CD14-positive monocyte (primary cell): ENCODE results near the gene KCNJ6. TPM values are rescaled to one million over a fixed set of nuclear protein-coding genes. Genes with fewer than 3 reads are reported as not detected.

Experiments used
- DNase-seq, 3 donors: peaks; one replicate each; pipeline ENCODE4 v3.0.0-alpha.2; 2011 to 2022
- H2AFZ ChIP-seq: 2 replicates; pipeline ENCODE4 v1.6.0; 2012; ENCODE audit warnings: mild to moderate bottlenecking, low read depth, low read length, inconsistent platforms; ENCODE audit not compliant: insufficient read depth, poor library complexity, severe bottlenecking
- H3K27ac ChIP-seq, 2 donors: 1 replicate in 1 of 2; 2 replicates in 1 of 2; pipeline ENCODE4 v1.5.1; 2012 to 2013; ENCODE audit warnings: low read length in 2 of 2, control low read depth in 1 of 2, inconsistent platforms in 1 of 2, low read depth in 1 of 2, mild to moderate bottlenecking in 1 of 2
- H3K27me3 ChIP-seq, 2 donors: one replicate each; pipeline versions ENCODE4 v1.6.0 to v1.6.1; 2011 to 2013; ENCODE audit warnings: low read length in 2 of 2; ENCODE audit not compliant: control insufficient read depth in 2 of 2, insufficient read depth in 2 of 2
- H3K36me3 ChIP-seq, 2 donors: replicated peaks in 1 of 2; 1 replicate in 1 of 2; 2 replicates in 1 of 2; pipeline versions ENCODE4 v1.5.1 to v1.6.1; 2012 to 2013; ENCODE audit warnings: low read length in 2 of 2, control low read depth in 1 of 2, inconsistent platforms in 1 of 2, mild to moderate bottlenecking in 1 of 2; ENCODE audit not compliant: insufficient read depth in 2 of 2, control insufficient read depth in 1 of 2
- H3K4me1 ChIP-seq, 2 donors: 1 replicate in 1 of 2; 2 replicates in 1 of 2; pipeline versions ENCODE4 v1.5.1 to v1.6.1; 2012 to 2013; ENCODE audit warnings: low read length in 2 of 2, control low read depth in 1 of 2, inconsistent platforms in 1 of 2, mild to moderate bottlenecking in 1 of 2, moderate library complexity in 1 of 2; ENCODE audit not compliant: insufficient read depth in 2 of 2, control insufficient read depth in 1 of 2
- H3K4me2 ChIP-seq: replicated peaks from 2 replicates; pipeline ENCODE3; 2012; ENCODE audit warnings: low read length, moderate library complexity, mild to moderate bottlenecking; ENCODE audit not compliant: poor library complexity, severe bottlenecking; ENCODE audit errors: extremely low read depth
- H3K4me3 ChIP-seq, 3 experiments: fragments of 200-600 bp in 1 of 3; sonication (generic) in 1 of 3; replicated peaks in 1 of 3; 1 replicate in 2 of 3; 2 replicates in 1 of 3; pipeline ENCODE4 v1.5.1; 2011 to 2013; ENCODE audit warnings: low read length in 3 of 3, mild to moderate bottlenecking in 3 of 3, control low read depth in 2 of 3, low read depth in 2 of 3, inconsistent platforms in 1 of 3, moderate library complexity in 1 of 3
- H3K79me2 ChIP-seq: 2 replicates; pipeline ENCODE4 v1.6.0; 2012; ENCODE audit warnings: mild to moderate bottlenecking, control low read depth, inconsistent platforms, low read length, moderate library complexity; ENCODE audit not compliant: insufficient read depth
- H3K9ac ChIP-seq: 2 replicates; pipeline ENCODE4 v1.6.0; 2017; ENCODE audit warnings: low read length, mild to moderate bottlenecking; ENCODE audit not compliant: insufficient read depth, poor library complexity, severe bottlenecking
- H3K9me3 ChIP-seq, 2 donors: replicated peaks in 1 of 2; 1 replicate in 1 of 2; 2 replicates in 1 of 2; pipeline versions ENCODE4 v1.5.1 to v1.6.1; 2012 to 2013; ENCODE audit warnings: low read length in 2 of 2, control low read depth in 1 of 2; ENCODE audit not compliant: control insufficient read depth in 1 of 2, insufficient read depth in 1 of 2
- H4K20me1 ChIP-seq: 2 replicates; pipeline ENCODE4 v1.6.0; 2012; ENCODE audit warnings: mild to moderate bottlenecking, low read length, control low read depth, moderate library complexity; ENCODE audit not compliant: insufficient read depth
- H3K27ac Mint-ChIP-seq, 7 donors: one replicate each; pipeline ENCODE4 v1.8.0; 2020; ENCODE audit warnings: mild to moderate bottlenecking in 7 of 7, mixed read lengths in 7 of 7, moderate library complexity in 6 of 7, inconsistent platforms in 2 of 7
- H3K27me3 Mint-ChIP-seq, 3 donors: one replicate each; pipeline ENCODE4 v1.8.0; 2021 to 2022; ENCODE audit warnings: low read depth in 3 of 3, mild to moderate bottlenecking in 3 of 3, mixed read lengths in 3 of 3, moderate library complexity in 3 of 3, inconsistent platforms in 1 of 3
- H3K36me3 Mint-ChIP-seq, 2 donors: one replicate each; pipeline ENCODE4 v1.8.0; 2020; ENCODE audit warnings: mixed read lengths in 2 of 2, inconsistent platforms in 1 of 2, mild to moderate bottlenecking in 1 of 2
- H3K4me1 Mint-ChIP-seq: one replicate; pipeline ENCODE4 v1.8.0; 2020; ENCODE audit warnings: mild to moderate bottlenecking, mixed read lengths
- H3K4me3 Mint-ChIP-seq, 2 donors: one replicate each; pipeline ENCODE4 v1.8.0; 2020; ENCODE audit warnings: mild to moderate bottlenecking in 2 of 2, mixed read lengths in 2 of 2, moderate library complexity in 1 of 2
- H3K9me3 Mint-ChIP-seq, 7 donors: one replicate each; pipeline ENCODE4 v1.8.0; 2020 to 2022; ENCODE audit warnings: mixed read lengths in 7 of 7, mild to moderate bottlenecking in 6 of 7, moderate library complexity in 6 of 7, inconsistent platforms in 2 of 7
- CTCF ChIP-seq: fragments of 200-600 bp; IDR thresholded peaks from one replicate; pipeline ENCODE4 v1.8.0; 2022; ENCODE audit warnings: antibody characterized with exemption, mild to moderate bottlenecking
- WGBS: methylation state at CpG from one replicate; pipeline ENCODE4 v1.1.5; 2013; ENCODE audit warnings: missing lambda C conversion rate; ENCODE audit not compliant: insufficient coverage; 5-methylcytosine and 5-hydroxymethylcytosine counted together
- intact Hi-C, 2 donors: fragments of 100-400 bp; cut with micrococcal nuclease; formaldehyde crosslinking; loops; one replicate each; pipeline versions ENCODE4 v1.15.0 to v1.15.1; 2023
- polyA plus RNA-seq, 3 donors: library from polyadenylated mRNA; depleted of rRNA in 1 of 3; unstranded in 2 of 3; stranded (reverse) in 1 of 3; fragments of 300-500 nt in 2 of 3; fragments of >200 nt in 1 of 3; fragmentation: Illumina TruSeq in 2 of 3; gene quantifications; 1 replicate in 2 of 3; 2 replicates in 1 of 3; pipeline ENCODE4 v1.2.3, GENCODE V29; 2012 to 2021

KCNJ6 gene
- polyA plus RNA-seq, 3 donors, result not detected

GRCh38 chr21:37642493-37642892 lies 273.8 kb downstream of the KCNJ6 start:
- Mint-ChIP-seq H3K4me3 (no peak overlapping the region), H3K9me3 (peaks cover 0 to 6% (median 3%) of the 10 kb centered on the region in 7 donors), H3K27me3 (peaks cover 11 to 18% (median 12%) of the 10 kb centered on the region in 3 donors), H3K27ac (no peak overlapping the region), H3K4me1 (no peaks in the 10 kb centered on the region), H3K36me3 (no peaks in the 10 kb centered on the region)
- TF ChIP-seq CTCF, result no peak
- Histone ChIP-seq H3K9ac (no peak overlapping the region), H3K27ac (no peak overlapping the region), H4K20me1 (no peaks in the 10 kb centered on the region), H3K27me3 (peaks cover 2 to 9% of the 10 kb centered on the region in 2 donors), H3K4me3 (no peak overlapping the region), H3K4me2 (no peak overlapping the region), H3K4me1 (no peaks in the 10 kb centered on the region), H3K79me2 (no peaks in the 10 kb centered on the region), H3K36me3 (no peaks in the 10 kb centered on the region), H2AFZ (no peak overlapping the region), H3K9me3 (no peaks in the 10 kb centered on the region)
- 79% methylated on average over 3 of the region's 3 CpGs for WGBS
- intact Hi-C loops, result no loop called here
- DNase-seq, result no peak

- Histone ChIP-seq H3K27me3 (peaks cover 2 to 8% of the 10 kb centered on the region in 2 donors), H2AFZ (no peak overlapping the region), H4K20me1 (no peaks in the 10 kb centered on the region), H3K79me2 (no peaks in the 10 kb centered on the region), H3K36me3 (no peaks in the 10 kb centered on the region), H3K9me3 (no peaks in the 10 kb centered on the region), H3K27ac (no peak overlapping the region), H3K4me2 (no peak overlapping the region), H3K4me1 (no peaks in the 10 kb centered on the region), H3K9ac (no peak overlapping the region), H3K4me3 (no peak overlapping the region)
- no peak for TF ChIP-seq CTCF
- peaks cover 0 to 14% (median 3%) of the 10 kb centered on the region in 7 donors for H3K9me3 Mint-ChIP-seq
- WGBS, result no CpG with 5 or more reads among the region's 2 CpGs
- H3K4me1 Mint-ChIP-seq, result no peaks in the 10 kb centered on the region
- intact Hi-C loops, result no loop called here
- no peak overlapping the region for H3K27ac Mint-ChIP-seq
- no peak for DNase-seq
- H3K27me3 Mint-ChIP-seq, result peaks cover 6 to 13% (median 10%) of the 10 kb centered on the region in 3 donors
- no peak overlapping the region for H3K4me3 Mint-ChIP-seq
- no peaks in the 10 kb centered on the region for H3K36me3 Mint-ChIP-seq
Measured at GRCh38 chr21:37639756-37640155, 276.5 kb downstream of the KCNJ6 start.
